WTC11 (cell line): ENCODE results near the gene ARHGEF12. TPM values are rescaled to one million over a fixed set of nuclear protein-coding genes. Genes with fewer than 3 reads are reported as not detected.

Experiments used
- ATAC-seq: fragments of 200-7000 bp; cut with Tn5 transposase; 2 replicates; pipeline ENCODE4 v1.10.0; 2021; ENCODE audit warnings: mild to moderate bottlenecking, moderate library complexity
- CTCF ChIA-PET: fragments of 300-600 bp; sonication (Branson Sonifier 250); formaldehyde crosslinking; loops from one replicate; lab custom pipeline; 2021; ENCODE audit warnings: antibody characterized with exemption; lab: Charles Lee
- POLR2A ChIA-PET: fragments of 350-600 bp; sonication (Branson Sonifier 250); formaldehyde crosslinking; loops from one replicate; lab custom pipeline; 2021; ENCODE audit warnings: antibody characterized with exemption; lab: Charles Lee
- DNase-seq: peaks from one replicate; pipeline ENCODE4 v3.0.0; 2021; ENCODE audit warnings: low spot score
- H3K27ac Mint-ChIP-seq: 2 replicates; pipeline ENCODE4 v1.8.0; 2021; ENCODE audit warnings: mixed read lengths
- H3K27me3 Mint-ChIP-seq: 2 replicates; pipeline ENCODE4 v1.8.0; 2021; ENCODE audit warnings: low read depth, mild to moderate bottlenecking, moderate library complexity, mixed read lengths
- H3K36me3 Mint-ChIP-seq: 2 replicates; pipeline ENCODE4 v1.8.0; 2021; ENCODE audit warnings: mixed read lengths
- H3K4me1 Mint-ChIP-seq: 2 replicates; pipeline ENCODE4 v1.8.0; 2022; ENCODE audit warnings: mixed read lengths
- H3K4me3 Mint-ChIP-seq: 2 replicates; pipeline ENCODE4 v1.8.0; 2021; ENCODE audit warnings: mild to moderate bottlenecking, moderate library complexity, mixed read lengths
- H3K9me3 Mint-ChIP-seq: 2 replicates; pipeline ENCODE4 v1.8.0; 2021; ENCODE audit warnings: mixed read lengths
- ESRRA ChIP-seq: sonication (generic); formaldehyde crosslinking; IDR thresholded peaks from 2 replicates; pipeline ENCODE4 v1.8.1; 2022; ENCODE audit warnings: mild to moderate bottlenecking, missing genetic modification reagents, borderline replicate concordance
- ETV6 ChIP-seq: sonication (generic); formaldehyde crosslinking; IDR thresholded peaks from 2 replicates; pipeline ENCODE4 v1.8.1; 2022; ENCODE audit warnings: mild to moderate bottlenecking, missing genetic modification reagents
- FOXJ3 ChIP-seq: sonication (generic); formaldehyde crosslinking; IDR thresholded peaks from 2 replicates; pipeline ENCODE4 v1.9.0; 2021; ENCODE audit warnings: missing genetic modification reagents, mild to moderate bottlenecking, borderline replicate concordance
- FOXP1 ChIP-seq: sonication (generic); formaldehyde crosslinking; IDR thresholded peaks from 2 replicates; pipeline ENCODE4 v1.8.0; 2022; ENCODE audit warnings: missing genetic modification reagents, mild to moderate bottlenecking, moderate library complexity, borderline replicate concordance
- JUN ChIP-seq: sonication (generic); formaldehyde crosslinking; IDR thresholded peaks from 2 replicates; pipeline ENCODE4 v1.8.0; 2023; ENCODE audit warnings: mild to moderate bottlenecking, missing genetic modification reagents
- NR1H2 ChIP-seq: sonication (generic); formaldehyde crosslinking; IDR thresholded peaks from 2 replicates; pipeline ENCODE4 v1.9.0; 2021; ENCODE audit warnings: mild to moderate bottlenecking, moderate library complexity, missing genetic modification reagents
- PRRX2 ChIP-seq: fragments of 250-450 bp; sonication (Bioruptor Pico); IDR thresholded peaks from 2 replicates; pipeline ENCODE4 v1.8.0; 2021; ENCODE audit warnings: mild to moderate bottlenecking
- SMAD4 ChIP-seq: sonication (generic); formaldehyde crosslinking; IDR thresholded peaks from 2 replicates; pipeline ENCODE4 v1.8.0; 2022; ENCODE audit warnings: mild to moderate bottlenecking, missing genetic modification reagents
- TCF7 ChIP-seq: sonication (generic); formaldehyde crosslinking; IDR thresholded peaks from 2 replicates; pipeline ENCODE4 v1.8.0; 2022; ENCODE audit warnings: mild to moderate bottlenecking, low read depth, missing genetic modification reagents, moderate library complexity
- ZNF317 ChIP-seq: sonication (generic); formaldehyde crosslinking; IDR thresholded peaks from 2 replicates; pipeline ENCODE4 v1.8.1; 2023; ENCODE audit warnings: low read depth, mild to moderate bottlenecking, moderate library complexity, missing genetic modification reagents, borderline replicate concordance
- total RNA-seq: library from RNA; stranded (reverse); gene quantifications from 3 replicates; pipeline ENCODE4 v1.2.3, GENCODE V29; 2021
- TF ChIP-seq, protein P1 (sequence below): sonication (generic); formaldehyde crosslinking; IDR thresholded peaks from 2 replicates; pipeline ENCODE4 v1.8.1; 2023; ENCODE audit warnings: mild to moderate bottlenecking, missing genetic modification reagents, borderline replicate concordance
- TF ChIP-seq, protein P2 (sequence below): sonication (generic); formaldehyde crosslinking; IDR thresholded peaks from 2 replicates; pipeline ENCODE4 v1.8.1; 2023; ENCODE audit warnings: mild to moderate bottlenecking, missing genetic modification reagents
- TF ChIP-seq, protein P3 (sequence below): fragments of 250-450 bp; sonication (Bioruptor Pico); IDR thresholded peaks from 2 replicates; pipeline ENCODE4 v1.8.0; 2021; ENCODE audit warnings: mild to moderate bottlenecking
- TF ChIP-seq, protein P4 (sequence below): sonication (generic); formaldehyde crosslinking; IDR thresholded peaks from 2 replicates; pipeline ENCODE4 v1.8.1; 2023; ENCODE audit warnings: mild to moderate bottlenecking, moderate library complexity, missing genetic modification reagents
- TF ChIP-seq, protein P5 (sequence below): sonication (generic); formaldehyde crosslinking; IDR thresholded peaks from 2 replicates; pipeline ENCODE4 v1.8.1; 2022; ENCODE audit warnings: mild to moderate bottlenecking, missing genetic modification reagents, moderate library complexity, borderline replicate concordance

Gene ARHGEF12
- total RNA-seq, 1 experiment from 2014 or later, result 35.8 TPM

DNA sequence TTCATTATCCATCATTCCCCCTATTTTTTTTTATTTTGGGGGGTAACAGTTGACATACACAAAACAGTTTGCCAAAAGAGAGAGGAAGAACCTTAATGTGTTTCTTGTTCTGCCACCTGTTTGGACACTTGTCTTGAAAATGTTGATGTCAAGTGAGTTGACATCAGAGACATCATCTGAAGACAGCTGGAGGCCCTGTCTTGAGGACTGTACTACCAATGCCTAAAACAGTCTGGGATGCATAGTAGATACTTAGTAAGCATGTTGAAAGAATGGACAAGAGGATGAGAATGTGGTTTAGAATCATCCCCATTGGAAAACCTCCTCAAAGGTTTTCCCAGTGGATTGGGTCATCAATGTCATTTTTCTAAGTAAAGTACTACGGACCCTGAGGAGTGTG, 2.4 kb upstream of the ARHGEF12 start:
- POLR2A ChIA-PET, result no interaction called here
- no peak overlapping the region for H3K4me3 Mint-ChIP-seq

DNA sequence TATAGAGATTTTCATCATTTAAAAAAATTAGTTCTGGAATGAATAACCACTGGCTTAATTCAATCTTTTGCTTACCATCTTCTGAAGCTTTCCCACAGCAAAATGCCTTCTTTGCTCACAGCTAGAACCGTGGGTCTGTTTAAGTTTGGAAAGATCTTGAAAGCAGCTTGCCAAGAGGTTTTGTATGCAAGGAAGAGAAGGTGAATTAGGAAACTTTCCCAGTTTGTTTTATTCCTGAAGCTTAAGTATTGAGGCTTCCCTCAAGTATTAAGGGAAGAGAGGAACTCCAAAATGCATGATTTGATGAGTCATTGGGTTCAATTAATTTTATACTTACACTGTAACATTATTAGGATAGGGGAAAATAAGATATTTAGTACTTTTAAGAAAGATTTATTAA, 1.9 kb upstream of the ARHGEF12 start:
- Mint-ChIP-seq H3K36me3 (peaks cover 6% of the 10 kb centered on the region), H3K27me3 (no peaks in the 10 kb centered on the region), H3K27ac (no peak overlapping the region), H3K9me3 (no peaks in the 10 kb centered on the region), H3K4me1 (peaks cover 22% of the 10 kb centered on the region), H3K4me3 (no peak overlapping the region)
- POLR2A ChIA-PET, result no interaction called here
- ATAC-seq, result no peak
- no peak for DNase-seq
- CTCF ChIA-PET, result interaction anchor here (0.6 to 3.6 kb wide), 7 partner anchors 9 to 206 kb away, joined by 3 to 26 read pairs (median 9); partner anchors contain the start of gene TLCD5
- TF ChIP-seq, protein P1, sequence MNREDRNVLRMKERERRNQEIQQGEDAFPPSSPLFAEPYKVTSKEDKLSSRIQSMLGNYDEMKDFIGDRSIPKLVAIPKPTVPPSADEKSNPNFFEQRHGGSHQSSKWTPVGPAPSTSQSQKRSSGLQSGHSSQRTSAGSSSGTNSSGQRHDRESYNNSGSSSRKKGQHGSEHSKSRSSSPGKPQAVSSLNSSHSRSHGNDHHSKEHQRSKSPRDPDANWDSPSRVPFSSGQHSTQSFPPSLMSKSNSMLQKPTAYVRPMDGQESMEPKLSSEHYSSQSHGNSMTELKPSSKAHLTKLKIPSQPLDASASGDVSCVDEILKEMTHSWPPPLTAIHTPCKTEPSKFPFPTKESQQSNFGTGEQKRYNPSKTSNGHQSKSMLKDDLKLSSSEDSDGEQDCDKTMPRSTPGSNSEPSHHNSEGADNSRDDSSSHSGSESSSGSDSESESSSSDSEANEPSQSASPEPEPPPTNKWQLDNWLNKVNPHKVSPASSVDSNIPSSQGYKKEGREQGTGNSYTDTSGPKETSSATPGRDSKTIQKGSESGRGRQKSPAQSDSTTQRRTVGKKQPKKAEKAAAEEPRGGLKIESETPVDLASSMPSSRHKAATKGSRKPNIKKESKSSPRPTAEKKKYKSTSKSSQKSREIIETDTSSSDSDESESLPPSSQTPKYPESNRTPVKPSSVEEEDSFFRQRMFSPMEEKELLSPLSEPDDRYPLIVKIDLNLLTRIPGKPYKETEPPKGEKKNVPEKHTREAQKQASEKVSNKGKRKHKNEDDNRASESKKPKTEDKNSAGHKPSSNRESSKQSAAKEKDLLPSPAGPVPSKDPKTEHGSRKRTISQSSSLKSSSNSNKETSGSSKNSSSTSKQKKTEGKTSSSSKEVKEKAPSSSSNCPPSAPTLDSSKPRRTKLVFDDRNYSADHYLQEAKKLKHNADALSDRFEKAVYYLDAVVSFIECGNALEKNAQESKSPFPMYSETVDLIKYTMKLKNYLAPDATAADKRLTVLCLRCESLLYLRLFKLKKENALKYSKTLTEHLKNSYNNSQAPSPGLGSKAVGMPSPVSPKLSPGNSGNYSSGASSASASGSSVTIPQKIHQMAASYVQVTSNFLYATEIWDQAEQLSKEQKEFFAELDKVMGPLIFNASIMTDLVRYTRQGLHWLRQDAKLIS (CRISPR knock-in tag), result no peak
- no peak for TF ChIP-seq NR1H2 (CRISPR knock-in tag)
- no peak for TF ChIP-seq JUN (CRISPR knock-in tag)
- no peak for TF ChIP-seq ESRRA (CRISPR knock-in tag)

More for the DNA sequence above, 2.4 kb upstream of the ARHGEF12 start:
- Mint-ChIP-seq H3K4me1 (peaks cover 18% of the 10 kb centered on the region), H3K36me3 (peaks cover 6% of the 10 kb centered on the region), H3K27ac (no peak overlapping the region), H3K9me3 (no peaks in the 10 kb centered on the region), H3K27me3 (no peaks in the 10 kb centered on the region)
- no peak for DNase-seq
- ATAC-seq, result no peak
- TF ChIP-seq, protein P2, sequence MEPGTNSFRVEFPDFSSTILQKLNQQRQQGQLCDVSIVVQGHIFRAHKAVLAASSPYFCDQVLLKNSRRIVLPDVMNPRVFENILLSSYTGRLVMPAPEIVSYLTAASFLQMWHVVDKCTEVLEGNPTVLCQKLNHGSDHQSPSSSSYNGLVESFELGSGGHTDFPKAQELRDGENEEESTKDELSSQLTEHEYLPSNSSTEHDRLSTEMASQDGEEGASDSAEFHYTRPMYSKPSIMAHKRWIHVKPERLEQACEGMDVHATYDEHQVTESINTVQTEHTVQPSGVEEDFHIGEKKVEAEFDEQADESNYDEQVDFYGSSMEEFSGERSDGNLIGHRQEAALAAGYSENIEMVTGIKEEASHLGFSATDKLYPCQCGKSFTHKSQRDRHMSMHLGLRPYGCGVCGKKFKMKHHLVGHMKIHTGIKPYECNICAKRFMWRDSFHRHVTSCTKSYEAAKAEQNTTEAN (CRISPR knock-in tag), result no peak
- TF ChIP-seq, protein P3, sequence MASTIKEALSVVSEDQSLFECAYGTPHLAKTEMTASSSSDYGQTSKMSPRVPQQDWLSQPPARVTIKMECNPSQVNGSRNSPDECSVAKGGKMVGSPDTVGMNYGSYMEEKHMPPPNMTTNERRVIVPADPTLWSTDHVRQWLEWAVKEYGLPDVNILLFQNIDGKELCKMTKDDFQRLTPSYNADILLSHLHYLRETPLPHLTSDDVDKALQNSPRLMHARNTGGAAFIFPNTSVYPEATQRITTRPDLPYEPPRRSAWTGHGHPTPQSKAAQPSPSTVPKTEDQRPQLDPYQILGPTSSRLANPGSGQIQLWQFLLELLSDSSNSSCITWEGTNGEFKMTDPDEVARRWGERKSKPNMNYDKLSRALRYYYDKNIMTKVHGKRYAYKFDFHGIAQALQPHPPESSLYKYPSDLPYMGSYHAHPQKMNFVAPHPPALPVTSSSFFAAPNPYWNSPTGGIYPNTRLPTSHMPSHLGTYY (CRISPR knock-in tag), result no peak
- TF ChIP-seq ETV6, result no peak
- no peak for TF ChIP-seq FOXJ3 (CRISPR knock-in tag)
- TF ChIP-seq ZNF317, result no peak
- no peak for TF ChIP-seq TCF7 (CRISPR knock-in tag)
- TF ChIP-seq, protein P4, sequence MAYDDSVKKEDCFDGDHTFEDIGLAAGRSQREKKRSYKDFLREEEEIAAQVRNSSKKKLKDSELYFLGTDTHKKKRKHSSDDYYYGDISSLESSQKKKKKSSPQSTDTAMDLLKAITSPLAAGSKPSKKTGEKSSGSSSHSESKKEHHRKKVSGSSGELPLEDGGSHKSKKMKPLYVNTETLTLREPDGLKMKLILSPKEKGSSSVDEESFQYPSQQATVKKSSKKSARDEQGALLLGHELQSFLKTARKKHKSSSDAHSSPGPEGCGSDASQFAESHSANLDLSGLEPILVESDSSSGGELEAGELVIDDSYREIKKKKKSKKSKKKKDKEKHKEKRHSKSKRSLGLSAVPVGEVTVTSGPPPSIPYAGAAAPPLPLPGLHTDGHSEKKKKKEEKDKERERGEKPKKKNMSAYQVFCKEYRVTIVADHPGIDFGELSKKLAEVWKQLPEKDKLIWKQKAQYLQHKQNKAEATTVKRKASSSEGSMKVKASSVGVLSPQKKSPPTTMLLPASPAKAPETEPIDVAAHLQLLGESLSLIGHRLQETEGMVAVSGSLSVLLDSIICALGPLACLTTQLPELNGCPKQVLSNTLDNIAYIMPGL, result no peak
- no peak for TF ChIP-seq FOXP1 (CRISPR knock-in tag)
- TF ChIP-seq, protein P1 (CRISPR knock-in tag), result no peak
- TF ChIP-seq PRRX2 (CRISPR knock-in tag), result no peak
- TF ChIP-seq SMAD4, result no peak
- TF ChIP-seq, protein P5, sequence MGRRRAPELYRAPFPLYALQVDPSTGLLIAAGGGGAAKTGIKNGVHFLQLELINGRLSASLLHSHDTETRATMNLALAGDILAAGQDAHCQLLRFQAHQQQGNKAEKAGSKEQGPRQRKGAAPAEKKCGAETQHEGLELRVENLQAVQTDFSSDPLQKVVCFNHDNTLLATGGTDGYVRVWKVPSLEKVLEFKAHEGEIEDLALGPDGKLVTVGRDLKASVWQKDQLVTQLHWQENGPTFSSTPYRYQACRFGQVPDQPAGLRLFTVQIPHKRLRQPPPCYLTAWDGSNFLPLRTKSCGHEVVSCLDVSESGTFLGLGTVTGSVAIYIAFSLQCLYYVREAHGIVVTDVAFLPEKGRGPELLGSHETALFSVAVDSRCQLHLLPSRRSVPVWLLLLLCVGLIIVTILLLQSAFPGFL (CRISPR knock-in tag), result no peak
- CTCF ChIA-PET, result interaction anchor here (0.6 to 3.6 kb wide), 6 partner anchors 8 to 207 kb away, joined by 3 to 26 read pairs (median 9); partner anchors contain the start of gene TLCD5
